ENCODE measurements around the gene ZNF609. TPM values are rescaled to one million over a fixed set of nuclear protein-coding genes. Genes with fewer than 3 reads are reported as not detected.

Gene ZNF609
- total RNA-seq, 1 experiment from 2014 or later, result 9.9 TPM

DNA sequence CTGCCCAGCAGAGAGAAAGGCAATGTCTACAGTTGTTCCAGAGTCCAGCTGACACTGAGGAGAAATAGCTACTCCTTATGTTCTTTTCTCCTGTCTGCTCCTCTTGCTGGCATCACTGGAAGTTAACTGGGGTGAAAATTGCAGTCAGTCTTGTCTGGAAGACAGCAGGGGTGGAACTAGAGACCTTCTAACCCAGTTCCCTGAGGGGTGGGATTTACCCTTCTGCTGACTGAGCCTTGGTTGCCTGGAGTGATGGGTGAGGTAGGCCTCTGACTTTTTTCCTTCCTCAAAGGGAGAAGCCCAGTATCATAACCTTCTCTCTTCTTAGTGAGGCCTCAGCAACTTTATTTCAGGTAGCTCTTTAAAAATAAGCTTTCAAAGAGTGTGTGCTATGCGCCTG is 16.2 kb downstream of the ZNF609 start:
- no peaks in the 10 kb centered on the region for H3K9me3 ChIP-seq (ENCODE audit: low read length)
- H4K20me1 ChIP-seq (ENCODE audit: low read length), result no peaks in the 10 kb centered on the region
- intact Hi-C loops (cut with micrococcal nuclease), result no loop called here
- no TSS peak for BruUV-seq (replicated peaks)
- no peak overlapping the region for H3K4me3 ChIP-seq (ENCODE audit: low read length)
- POLR2A ChIA-PET (ENCODE audit: unreplicated experiment), result no interaction called here
- TF ChIP-seq, protein P1, sequence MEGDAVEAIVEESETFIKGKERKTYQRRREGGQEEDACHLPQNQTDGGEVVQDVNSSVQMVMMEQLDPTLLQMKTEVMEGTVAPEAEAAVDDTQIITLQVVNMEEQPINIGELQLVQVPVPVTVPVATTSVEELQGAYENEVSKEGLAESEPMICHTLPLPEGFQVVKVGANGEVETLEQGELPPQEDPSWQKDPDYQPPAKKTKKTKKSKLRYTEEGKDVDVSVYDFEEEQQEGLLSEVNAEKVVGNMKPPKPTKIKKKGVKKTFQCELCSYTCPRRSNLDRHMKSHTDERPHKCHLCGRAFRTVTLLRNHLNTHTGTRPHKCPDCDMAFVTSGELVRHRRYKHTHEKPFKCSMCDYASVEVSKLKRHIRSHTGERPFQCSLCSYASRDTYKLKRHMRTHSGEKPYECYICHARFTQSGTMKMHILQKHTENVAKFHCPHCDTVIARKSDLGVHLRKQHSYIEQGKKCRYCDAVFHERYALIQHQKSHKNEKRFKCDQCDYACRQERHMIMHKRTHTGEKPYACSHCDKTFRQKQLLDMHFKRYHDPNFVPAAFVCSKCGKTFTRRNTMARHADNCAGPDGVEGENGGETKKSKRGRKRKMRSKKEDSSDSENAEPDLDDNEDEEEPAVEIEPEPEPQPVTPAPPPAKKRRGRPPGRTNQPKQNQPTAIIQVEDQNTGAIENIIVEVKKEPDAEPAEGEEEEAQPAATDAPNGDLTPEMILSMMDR (conservative IDR thresholded peaks at IDR 0.05; ENCODE audit: low read depth, low read length), result no peak
- no peak for TF ChIP-seq EZH2 (IDR thresholded peaks at IDR 0.05; ENCODE audit: low read length, unreplicated experiment)
- TF ChIP-seq EZH2phosphoT487 (IDR thresholded peaks at IDR 0.05; ENCODE audit: borderline replicate concordance, low read length), result no peak
- no peak overlapping the region for H2AFZ ChIP-seq (ENCODE audit: low read length)
- no peak for DNase-seq
- no peaks in the 10 kb centered on the region for H3K9me2 ChIP-seq (replicated peaks; ENCODE audit: low read length)
- no peaks in the 10 kb centered on the region for H3K4me1 ChIP-seq (ENCODE audit: insufficient read depth, low read length)
- no peak overlapping the region for H3K27ac ChIP-seq (ENCODE audit: low read length)
- H3K9ac ChIP-seq (ENCODE audit: low read length), result no peak overlapping the region
- no peak for ATAC-seq
- H3K4me2 ChIP-seq (ENCODE audit: low read length), result no peak overlapping the region
- no peaks in the 10 kb centered on the region for H3K36me3 ChIP-seq (ENCODE audit: low read depth, low read length)
- H3K27me3 ChIP-seq (ENCODE audit: low read length), result no peaks in the 10 kb centered on the region
- CTCF ChIA-PET, result no interaction called here
- no peaks in the 10 kb centered on the region for H3F3A ChIP-seq (ENCODE audit: low read length, unreplicated experiment)
- no peaks in the 10 kb centered on the region for H3K79me2 ChIP-seq (ENCODE audit: low read length)

DNA sequence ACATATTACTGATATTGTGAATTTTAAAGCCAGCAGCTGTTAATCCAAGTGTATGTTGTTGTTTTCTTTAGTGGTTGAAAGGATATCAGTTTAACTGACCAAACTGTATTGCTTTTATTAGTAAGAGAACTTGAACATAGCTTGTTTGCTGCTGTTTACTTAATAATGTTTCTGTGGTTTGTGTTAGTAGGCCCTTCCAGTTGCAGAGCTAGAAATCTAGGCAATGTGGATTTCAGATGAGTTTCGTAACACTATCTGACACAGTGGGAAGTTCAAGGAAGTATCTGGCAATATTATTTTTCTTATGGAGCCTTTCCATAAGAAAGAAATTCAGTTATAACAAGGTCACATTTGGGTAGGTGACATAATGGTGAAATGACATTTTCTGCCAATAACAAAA is 18.5 kb downstream of the ZNF609 start:
- no peak overlapping the region for H3K9ac ChIP-seq (ENCODE audit: low read length)
- no peaks in the 10 kb centered on the region for H3K9me3 ChIP-seq (ENCODE audit: low read length)
- DNase-seq (no peak), ATAC-seq (no peak)
- no peak overlapping the region for H3K27ac ChIP-seq (ENCODE audit: low read length)
- H2AFZ ChIP-seq (ENCODE audit: low read length), result no peak overlapping the region
- H3K27me3 ChIP-seq (ENCODE audit: low read length), result no peaks in the 10 kb centered on the region
- TF ChIP-seq, protein P1 (conservative IDR thresholded peaks at IDR 0.05; ENCODE audit: low read depth, low read length), result no peak
- no peak for TF ChIP-seq EZH2phosphoT487 (IDR thresholded peaks at IDR 0.05; ENCODE audit: borderline replicate concordance, low read length)
- no peak for TF ChIP-seq EZH2 (IDR thresholded peaks at IDR 0.05; ENCODE audit: low read length, unreplicated experiment)
- ChIA-PET CTCF (no interaction called here), POLR2A (ENCODE audit: unreplicated experiment) (no interaction called here)
- no peaks in the 10 kb centered on the region for H3K9me2 ChIP-seq (replicated peaks; ENCODE audit: low read length)
- no peaks in the 10 kb centered on the region for H3K4me1 ChIP-seq (ENCODE audit: insufficient read depth, low read length)
- BruUV-seq (replicated peaks), result no TSS peak
- H3K79me2 ChIP-seq (ENCODE audit: low read length), result no peaks in the 10 kb centered on the region
- no peak overlapping the region for H3K4me2 ChIP-seq (ENCODE audit: low read length)
- intact Hi-C loops (cut with micrococcal nuclease), result no loop called here
- H3K36me3 ChIP-seq (ENCODE audit: low read depth, low read length), result no peaks in the 10 kb centered on the region
- no peaks in the 10 kb centered on the region for H4K20me1 ChIP-seq (ENCODE audit: low read length)
- H3F3A ChIP-seq (ENCODE audit: low read length, unreplicated experiment), result no peaks in the 10 kb centered on the region
- H3K4me3 ChIP-seq (ENCODE audit: low read length), result no peak overlapping the region

DNA sequence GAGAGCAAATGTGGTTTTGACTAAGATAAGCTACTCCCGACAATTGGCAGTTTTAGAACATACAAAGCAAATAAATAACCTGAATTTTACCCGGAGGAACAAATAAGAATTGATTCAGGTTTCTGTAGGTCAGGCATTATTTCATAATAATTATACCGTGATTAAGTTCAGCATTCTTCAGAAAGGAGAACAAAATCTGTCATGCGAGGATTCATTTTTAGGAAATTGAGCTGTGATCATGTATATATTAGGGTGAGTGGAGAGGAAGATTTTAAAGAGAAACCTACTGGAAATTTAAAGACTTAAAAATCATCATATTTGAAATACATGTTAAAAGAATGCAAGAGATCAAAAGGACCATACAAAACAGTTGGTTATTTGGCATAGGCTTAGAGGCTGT is 20.5 kb downstream of the ZNF609 start:
- DNase-seq, result no peak
- TF ChIP-seq EZH2 (IDR thresholded peaks at IDR 0.05; ENCODE audit: low read length, unreplicated experiment), result no peak
- no peak for TF ChIP-seq EZH2phosphoT487 (IDR thresholded peaks at IDR 0.05; ENCODE audit: borderline replicate concordance, low read length)
- TF ChIP-seq, protein P1 (conservative IDR thresholded peaks at IDR 0.05; ENCODE audit: low read depth, low read length), result no peak
- H2AFZ ChIP-seq (ENCODE audit: low read length), result no peak overlapping the region
- no TSS peak for BruUV-seq (replicated peaks)
- H3K27me3 ChIP-seq (ENCODE audit: low read length), result no peaks in the 10 kb centered on the region
- no peaks in the 10 kb centered on the region for H3K9me2 ChIP-seq (replicated peaks; ENCODE audit: low read length)
- intact Hi-C loops (cut with micrococcal nuclease), result no loop called here
- no peak overlapping the region for H3K4me3 ChIP-seq (ENCODE audit: low read length)
- no peaks in the 10 kb centered on the region for H3K79me2 ChIP-seq (ENCODE audit: low read length)
- CTCF ChIA-PET, result no interaction called here
- no peaks in the 10 kb centered on the region for H3K36me3 ChIP-seq (ENCODE audit: low read depth, low read length)
- no peak overlapping the region for H3K4me2 ChIP-seq (ENCODE audit: low read length)
- no peaks in the 10 kb centered on the region for H3K9me3 ChIP-seq (ENCODE audit: low read length)
- no peaks in the 10 kb centered on the region for H3K4me1 ChIP-seq (ENCODE audit: insufficient read depth, low read length)
- no peak overlapping the region for H3K9ac ChIP-seq (ENCODE audit: low read length)
- no peaks in the 10 kb centered on the region for H3F3A ChIP-seq (ENCODE audit: low read length, unreplicated experiment)
- ATAC-seq, result no peak
- POLR2A ChIA-PET (ENCODE audit: unreplicated experiment), result no interaction called here
- H4K20me1 ChIP-seq (ENCODE audit: low read length), result no peaks in the 10 kb centered on the region
- no peak overlapping the region for H3K27ac ChIP-seq (ENCODE audit: low read length)
